ENCODE data around the gene CHRNB2. TPM values are rescaled to one million over a fixed set of nuclear protein-coding genes. Genes with fewer than 3 reads are reported as not detected.
A peak's percentile ranks its signal among the peaks of the same experiment; 100 is the strongest.

The CHRNB2 gene
- total and polyA plus RNA-seq, 9 donors, result 0.04 to 0.25 (median 0.15) TPM; not detected in 3

DNA sequence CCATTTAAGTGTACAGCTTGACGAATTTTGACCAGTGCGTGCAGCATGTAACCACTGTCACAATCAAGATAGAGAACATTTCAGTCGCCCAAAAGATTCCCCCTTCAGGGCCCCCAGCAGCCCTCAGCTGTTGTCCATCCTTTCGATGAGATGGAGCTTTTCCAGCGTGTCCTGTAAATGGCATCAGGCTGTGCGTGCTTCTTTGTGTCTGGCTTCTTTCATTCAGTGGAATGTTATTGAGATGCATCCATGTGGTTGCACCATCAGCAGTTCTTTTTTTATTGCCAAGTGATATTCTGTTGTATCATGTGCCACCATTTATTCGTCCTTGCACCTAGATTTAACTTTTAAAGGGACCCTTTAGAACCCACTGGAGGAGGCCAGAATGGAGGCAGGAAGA lies 31.0 kb upstream of the CHRNB2 start:
- Histone ChIP-seq H3K27ac (no peak overlapping the region), H3K4me1 (ENCODE audit: insufficient read depth) (no peaks in the 10 kb centered on the region), H3K27me3 (no peaks in the 10 kb centered on the region), H3K4me3 (no peak overlapping the region), H3K36me3 (no peaks in the 10 kb centered on the region), H3K9me3 (no peaks in the 10 kb centered on the region)
- 76 to 81% (median 80%) methylated on average over 7 of the region's 7 CpGs for WGBS, 3 donors
- intact Hi-C loops (cut with DNase I), result no loop called here
- no peak for TF ChIP-seq EP300 (IDR thresholded peaks at IDR 0.05)
- TF ChIP-seq POLR2A (IDR thresholded peaks at IDR 0.05), result no peak
- TF ChIP-seq, protein P1, sequence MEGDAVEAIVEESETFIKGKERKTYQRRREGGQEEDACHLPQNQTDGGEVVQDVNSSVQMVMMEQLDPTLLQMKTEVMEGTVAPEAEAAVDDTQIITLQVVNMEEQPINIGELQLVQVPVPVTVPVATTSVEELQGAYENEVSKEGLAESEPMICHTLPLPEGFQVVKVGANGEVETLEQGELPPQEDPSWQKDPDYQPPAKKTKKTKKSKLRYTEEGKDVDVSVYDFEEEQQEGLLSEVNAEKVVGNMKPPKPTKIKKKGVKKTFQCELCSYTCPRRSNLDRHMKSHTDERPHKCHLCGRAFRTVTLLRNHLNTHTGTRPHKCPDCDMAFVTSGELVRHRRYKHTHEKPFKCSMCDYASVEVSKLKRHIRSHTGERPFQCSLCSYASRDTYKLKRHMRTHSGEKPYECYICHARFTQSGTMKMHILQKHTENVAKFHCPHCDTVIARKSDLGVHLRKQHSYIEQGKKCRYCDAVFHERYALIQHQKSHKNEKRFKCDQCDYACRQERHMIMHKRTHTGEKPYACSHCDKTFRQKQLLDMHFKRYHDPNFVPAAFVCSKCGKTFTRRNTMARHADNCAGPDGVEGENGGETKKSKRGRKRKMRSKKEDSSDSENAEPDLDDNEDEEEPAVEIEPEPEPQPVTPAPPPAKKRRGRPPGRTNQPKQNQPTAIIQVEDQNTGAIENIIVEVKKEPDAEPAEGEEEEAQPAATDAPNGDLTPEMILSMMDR (IDR thresholded peaks at IDR 0.05), result no peak
- DNase-seq, result no peak

DNA sequence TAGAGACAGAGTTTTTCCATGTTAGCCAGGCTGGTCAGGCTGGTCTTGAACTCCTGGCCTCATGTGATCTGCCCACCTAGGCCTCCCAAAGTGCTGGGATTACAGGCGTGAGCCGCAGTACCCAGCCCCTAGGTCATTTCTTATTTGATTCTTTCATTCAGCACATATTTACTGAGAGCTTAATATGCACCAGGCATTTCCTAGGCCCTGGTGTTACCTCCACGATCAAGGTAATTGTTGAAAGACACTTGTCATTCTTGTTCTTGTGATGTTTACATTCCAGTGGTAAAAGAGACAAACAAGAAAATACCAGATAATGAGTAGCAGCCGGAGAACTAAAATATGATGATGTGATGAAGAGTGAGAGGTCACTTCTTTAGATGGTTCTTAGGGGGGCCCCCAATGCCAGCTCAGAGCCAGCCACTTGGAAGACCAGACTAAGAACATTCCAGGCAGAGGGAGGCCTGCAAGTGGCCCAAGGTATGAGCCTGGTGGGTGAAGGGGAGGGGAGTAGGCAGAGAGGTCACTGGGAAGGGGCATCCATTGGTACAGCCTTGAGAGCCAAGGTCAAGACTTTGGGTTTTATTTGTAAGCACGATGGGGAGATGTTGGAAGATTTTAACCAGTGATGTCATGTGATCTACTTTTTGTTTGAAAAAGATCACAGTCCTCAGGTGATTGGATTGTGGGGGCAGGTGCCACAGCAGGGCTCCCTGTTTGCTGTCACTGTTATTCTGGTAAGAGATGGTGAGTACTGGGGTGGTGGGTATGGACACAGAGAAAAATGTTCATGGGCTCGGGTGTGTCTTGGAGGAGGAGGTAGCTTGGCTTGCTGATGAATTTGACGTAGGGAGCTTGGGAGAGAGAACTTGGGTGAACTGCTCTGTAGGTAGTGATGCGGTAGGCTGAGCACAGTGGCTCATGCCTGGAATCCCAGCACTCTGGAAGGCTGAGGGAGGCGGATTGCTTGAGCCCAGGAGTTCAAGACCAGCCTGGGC lies 27.8 kb upstream of the CHRNB2 start:
- WGBS, 3 donors, result 77 to 85% (median 81%) methylated on average over 9 of the region's 9 CpGs
- intact Hi-C loops (cut with DNase I), result loop anchor here in 2 of 4 donors (5.0 to 10.0 kb wide), 2 partner anchors 52 to 55 kb away; no protein-coding TSS in a partner anchor
- no peaks in the 10 kb centered on the region for H3K9me3 ChIP-seq
- H3K36me3 ChIP-seq, result no peaks in the 10 kb centered on the region
- DNase-seq, result no peak
- no peak overlapping the region for H3K4me3 ChIP-seq
- TF ChIP-seq, protein P1 (IDR thresholded peaks at IDR 0.05), result no peak
- TF ChIP-seq EP300 (IDR thresholded peaks at IDR 0.05), result no peak
- TF ChIP-seq POLR2A (IDR thresholded peaks at IDR 0.05), result no peak
- H3K27me3 ChIP-seq, result no peaks in the 10 kb centered on the region
- no peaks in the 10 kb centered on the region for H3K4me1 ChIP-seq (ENCODE audit: insufficient read depth)
- no peak overlapping the region for H3K27ac ChIP-seq

DNA sequence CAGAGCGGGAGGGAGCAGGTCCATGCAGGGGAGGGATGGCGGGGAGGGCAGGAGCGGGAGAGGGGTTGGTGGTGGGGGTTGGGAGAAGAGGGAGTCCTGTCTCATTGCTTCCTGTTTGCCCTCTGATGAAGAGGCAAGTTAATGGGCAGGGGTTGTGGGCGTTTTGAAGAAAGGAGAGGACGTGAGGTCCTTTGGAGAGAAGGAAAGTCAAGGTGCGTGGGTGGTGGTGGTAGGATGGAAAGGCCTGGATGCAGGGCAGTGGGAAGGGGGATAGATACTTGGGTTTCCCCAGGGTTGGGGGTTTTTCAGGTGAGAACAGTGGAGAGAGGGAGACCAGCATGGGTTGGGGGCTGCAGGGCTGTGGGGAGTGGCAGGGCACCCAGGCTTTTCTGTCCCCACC lies 26.3 kb upstream of the CHRNB2 start:
- H3K9me3 ChIP-seq, result no peaks in the 10 kb centered on the region
- H3K27me3 ChIP-seq, result no peaks in the 10 kb centered on the region
- no peak overlapping the region for H3K4me3 ChIP-seq
- 68 to 81% (median 79%) methylated on average over 6 of the region's 6 CpGs for WGBS, 3 donors
- no peak overlapping the region for H3K27ac ChIP-seq
- no peak for DNase-seq
- H3K4me1 ChIP-seq (ENCODE audit: insufficient read depth), result no peaks in the 10 kb centered on the region
- TF ChIP-seq EP300 (IDR thresholded peaks at IDR 0.05), result no peak
- TF ChIP-seq POLR2A (IDR thresholded peaks at IDR 0.05), result no peak
- TF ChIP-seq, protein P1 (IDR thresholded peaks at IDR 0.05), result no peak
- intact Hi-C loops (cut with DNase I), result loop anchor here in 2 of 4 donors (5.0 to 10.0 kb wide), 2 partner anchors 54 to 56 kb away; no protein-coding TSS in a partner anchor
- no peaks in the 10 kb centered on the region for H3K36me3 ChIP-seq

DNA sequence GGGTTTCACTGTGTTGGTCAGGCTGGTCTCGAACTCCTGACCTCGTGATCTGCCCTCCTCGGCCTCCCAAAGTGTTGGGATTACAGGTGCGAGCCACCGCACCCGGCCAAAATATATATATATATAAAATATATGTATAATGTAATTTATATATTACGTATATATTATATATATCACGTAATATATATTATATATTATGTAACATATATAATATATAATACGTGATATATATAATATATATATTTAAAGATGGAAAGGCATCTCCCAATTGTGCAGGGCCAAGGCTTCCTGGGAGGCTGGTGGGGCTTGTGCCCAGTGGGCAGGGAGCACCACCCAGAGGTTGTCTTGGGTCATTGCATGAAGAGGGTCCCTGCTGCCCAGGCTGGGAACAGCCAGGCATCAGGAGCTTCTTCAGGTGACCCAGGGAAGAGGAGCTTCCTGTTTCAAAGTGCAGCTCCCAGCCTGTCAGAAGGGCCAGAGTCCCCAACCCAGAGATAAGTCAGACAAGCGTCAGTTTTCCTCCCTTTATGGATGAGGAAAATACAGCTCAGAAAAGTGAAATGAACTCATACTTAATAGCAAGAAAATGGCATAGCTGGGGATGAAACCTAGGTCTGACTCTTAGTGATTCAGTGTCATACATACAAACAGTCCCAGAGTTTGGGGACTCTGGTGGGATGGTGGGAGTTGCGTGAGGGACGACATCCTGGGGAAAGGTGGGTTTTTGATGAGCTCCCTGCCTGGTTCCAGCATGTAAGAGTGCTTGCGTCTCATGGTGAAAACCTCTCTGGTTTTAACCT lies 21.1 kb upstream of the CHRNB2 start:
- TF ChIP-seq, protein P1 (IDR thresholded peaks at IDR 0.05), result peak in 1 of 3 donors; percentile 55
- no peak for TF ChIP-seq EP300 (IDR thresholded peaks at IDR 0.05)
- intact Hi-C loops (cut with DNase I), result loop anchor here in 1 of 4 donors (10.0 kb wide), 1 partner anchor 62 kb away; no protein-coding TSS in a partner anchor
- Histone ChIP-seq H3K27ac (no peak overlapping the region), H3K27me3 (no peaks in the 10 kb centered on the region), H3K36me3 (no peaks in the 10 kb centered on the region), H3K4me3 (no peak overlapping the region), H3K4me1 (ENCODE audit: insufficient read depth) (peaks cover 2% of the 10 kb centered on the region), H3K9me3 (no peaks in the 10 kb centered on the region)
- 64 to 71% (median 69%) methylated on average over 13 of the region's 13 CpGs for WGBS, 3 donors
- DNase-seq, result peak in 4 of 5 donors; percentile 41 to 51 (median 48)

Data from ovary (tissue), 9 donors.